HG02763 (cell line): Measurements from ENCODE around the gene DOK3.

Experiments
- ATAC-seq: cut with Tn5 transposase; IDR thresholded peaks from one replicate; pipeline ENCODE4 v1.9.1; 2021; ENCODE audit warnings: mild to moderate bottlenecking, moderate library complexity; ENCODE audit not compliant: unreplicated experiment

DOK3 gene

DNA sequence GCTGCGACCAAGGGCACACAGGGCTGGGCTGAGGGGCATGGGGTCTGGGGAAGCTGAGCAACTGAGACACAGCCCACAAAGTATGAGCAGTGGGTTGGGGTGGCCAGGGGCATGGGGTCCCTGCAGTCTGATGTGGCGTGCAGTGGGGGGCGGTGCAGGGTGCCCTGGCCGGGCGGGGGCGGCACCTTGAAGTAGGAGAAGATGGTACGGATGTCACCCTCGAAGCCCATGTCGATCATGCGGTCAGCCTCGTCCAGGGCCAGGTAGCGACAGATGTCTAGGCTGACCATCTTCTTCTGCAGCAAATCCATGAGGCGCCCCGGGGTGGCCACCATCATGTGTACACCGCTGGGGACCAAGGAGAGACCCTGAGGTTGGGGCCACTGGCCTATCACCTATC is 3.9 kb upstream of the DOK3 start:
- no peak for ATAC-seq

DNA sequence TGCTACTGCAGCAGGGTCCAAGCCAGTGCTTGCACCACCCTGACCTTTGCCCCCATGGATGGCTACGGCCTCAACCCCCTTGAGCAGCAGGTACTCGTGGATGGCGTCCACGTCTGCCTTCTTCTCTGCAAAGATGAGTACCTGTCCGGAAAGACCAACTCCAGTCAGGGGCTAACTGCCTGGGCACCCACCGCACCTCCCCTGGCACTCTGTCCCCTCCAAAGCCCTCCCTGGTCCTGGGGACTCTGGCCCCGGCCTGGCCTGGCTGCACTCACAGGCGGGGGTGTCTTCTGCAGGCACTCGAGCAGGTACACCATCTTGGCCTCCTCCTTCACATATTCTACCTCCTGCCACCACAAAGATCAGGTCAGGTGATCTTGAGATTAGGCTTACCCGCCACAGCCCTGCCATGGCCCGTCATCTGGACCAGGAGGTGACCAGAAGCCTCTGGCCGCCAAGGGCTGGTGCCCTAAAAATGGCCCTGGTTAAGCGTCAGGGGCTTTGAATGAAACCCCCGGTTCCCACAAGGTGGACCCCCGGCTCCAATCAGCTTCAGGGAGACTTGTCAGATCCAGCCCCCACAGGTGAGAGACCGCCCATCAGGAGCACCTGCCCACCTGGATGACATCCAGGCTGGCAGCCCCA is 3.2 kb upstream of the DOK3 start:
- ATAC-seq: no peak

DNA sequence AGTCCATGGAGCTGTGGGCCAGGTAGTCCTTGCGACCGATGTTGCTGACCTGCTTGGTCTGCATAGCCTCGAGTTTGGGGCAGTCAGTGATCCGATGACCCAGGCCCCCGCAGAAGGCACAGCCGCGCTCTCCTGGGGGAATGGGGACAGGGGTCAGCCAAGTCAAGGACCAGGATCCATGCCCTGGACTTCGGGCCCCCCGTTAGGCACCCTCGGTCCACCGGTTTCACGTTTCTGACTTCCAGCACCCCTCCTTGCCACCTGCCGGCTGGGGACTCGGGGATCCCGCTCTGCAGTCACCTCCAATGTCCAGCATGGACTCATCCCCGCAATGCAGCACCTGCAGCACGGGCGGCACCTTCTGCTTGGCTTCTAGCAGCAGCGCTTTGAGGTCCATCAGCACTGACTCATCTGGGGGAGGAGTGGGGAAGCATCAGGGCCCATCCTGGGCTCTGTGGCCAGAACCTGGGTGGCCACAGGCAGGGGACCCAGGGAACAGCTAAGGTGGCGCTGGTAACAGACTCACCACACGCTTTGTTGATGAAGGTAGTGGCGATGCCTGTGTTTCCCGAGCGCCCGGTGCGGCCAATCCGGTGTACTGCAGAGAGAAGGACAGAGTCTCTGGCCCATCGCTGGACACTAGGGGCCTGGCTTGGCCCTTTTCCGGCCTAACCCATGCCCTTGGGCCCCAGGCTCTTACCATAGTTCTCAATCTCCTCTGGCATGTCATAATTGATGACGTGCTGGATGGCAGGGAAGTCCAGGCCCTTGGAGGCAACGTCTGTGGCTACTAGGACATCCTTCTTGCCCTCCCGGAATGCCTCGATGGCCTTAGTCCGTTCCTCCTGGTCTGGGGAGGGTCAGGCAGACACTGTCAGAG is 2.4 kb upstream of the DOK3 start:
- no peak for ATAC-seq

DNA sequence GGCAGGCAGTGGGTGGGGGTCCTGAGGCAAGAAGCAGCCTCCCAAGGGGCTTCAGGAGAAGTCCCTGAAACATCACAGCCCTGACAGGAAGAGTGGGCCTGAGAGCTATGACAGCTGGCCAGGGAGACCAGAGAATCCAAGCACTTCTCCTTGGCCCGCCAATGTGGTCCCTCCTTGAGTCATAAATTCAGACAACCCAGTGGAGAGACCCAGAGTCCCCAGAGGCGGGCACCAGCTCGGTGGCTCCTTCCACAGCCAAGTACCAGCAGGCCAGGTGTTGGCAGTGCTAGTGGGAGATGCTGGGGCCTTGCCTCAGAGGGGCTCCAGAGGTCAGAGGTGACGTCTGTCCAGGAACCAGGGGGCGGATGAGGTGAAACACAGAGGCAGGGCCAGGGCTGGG is 1.6 kb upstream of the DOK3 start:
- ATAC-seq: no peak

DNA sequence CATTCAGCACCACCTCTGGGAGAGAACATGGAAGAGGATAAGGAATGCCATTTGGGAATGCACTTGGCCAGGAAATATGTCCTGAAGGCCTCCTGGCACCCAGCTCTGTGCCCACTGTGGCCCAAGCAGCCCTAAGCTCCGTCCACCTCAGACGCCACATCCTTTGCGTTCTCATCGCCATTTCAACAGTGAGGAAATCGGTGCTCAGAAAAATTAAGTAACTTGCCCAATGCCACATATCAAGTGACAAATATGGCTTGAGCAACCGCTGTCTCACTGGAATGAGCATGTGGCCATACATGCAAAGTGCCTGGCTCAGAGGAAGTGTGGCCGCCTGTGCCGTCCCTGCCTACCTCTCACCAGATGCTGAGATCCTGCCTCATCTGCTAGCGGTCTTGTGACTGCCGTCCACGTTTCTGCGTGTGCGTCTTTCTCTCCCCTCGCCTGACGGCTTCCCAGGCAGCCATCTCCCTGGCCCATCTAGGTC is 984 bp upstream of the DOK3 start:
- no peak for ATAC-seq

DNA sequence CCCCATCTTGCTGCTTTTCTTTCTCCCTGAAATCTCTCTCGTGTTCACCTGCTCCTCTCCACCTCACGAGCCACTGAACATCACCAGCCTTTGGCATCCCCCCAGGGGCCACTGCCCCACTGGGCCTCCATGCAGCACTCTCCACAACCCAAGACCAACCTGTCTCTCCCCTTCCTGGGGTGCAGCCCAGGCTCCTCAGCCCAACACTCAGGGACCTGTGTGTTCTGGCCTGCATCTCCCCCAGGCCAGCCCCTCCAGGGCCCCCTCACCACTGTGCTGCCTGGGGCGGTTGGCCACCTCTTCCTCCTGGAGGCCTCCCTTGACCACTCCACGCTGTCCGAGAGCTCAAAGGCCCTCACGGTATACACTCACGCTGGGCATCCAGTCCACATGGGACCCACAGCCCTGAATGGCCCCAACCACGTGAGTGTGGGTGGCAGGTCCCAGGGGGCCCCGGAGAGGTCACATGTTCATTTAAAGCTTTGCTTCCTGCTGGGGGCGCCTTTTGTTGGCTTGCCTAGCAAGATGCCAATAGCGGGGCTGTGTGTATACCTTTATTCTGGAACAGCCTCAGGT is 453 bp upstream of the DOK3 start:
- no peak for ATAC-seq

DNA sequence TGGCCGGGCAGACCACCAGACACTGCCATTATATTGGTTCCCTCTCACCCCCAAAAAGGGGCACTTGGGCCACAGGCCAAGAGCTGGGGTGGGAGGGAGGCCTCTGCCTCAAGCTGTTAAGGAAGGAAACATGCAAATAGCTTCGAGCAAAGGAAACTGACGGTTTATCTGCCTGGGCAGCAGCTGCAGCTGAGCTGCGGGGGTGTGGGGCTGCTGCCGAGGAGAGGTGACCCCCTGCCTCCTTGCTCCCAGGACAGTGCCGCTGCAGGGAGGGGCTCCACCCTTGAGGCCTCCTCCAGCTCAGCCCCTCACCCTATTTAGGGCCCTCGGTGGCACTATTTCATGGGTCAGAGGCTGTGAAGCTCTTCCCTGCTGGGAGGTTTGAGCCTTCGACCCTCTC is 789 bp downstream of the DOK3 start:
- no peak for ATAC-seq

DNA sequence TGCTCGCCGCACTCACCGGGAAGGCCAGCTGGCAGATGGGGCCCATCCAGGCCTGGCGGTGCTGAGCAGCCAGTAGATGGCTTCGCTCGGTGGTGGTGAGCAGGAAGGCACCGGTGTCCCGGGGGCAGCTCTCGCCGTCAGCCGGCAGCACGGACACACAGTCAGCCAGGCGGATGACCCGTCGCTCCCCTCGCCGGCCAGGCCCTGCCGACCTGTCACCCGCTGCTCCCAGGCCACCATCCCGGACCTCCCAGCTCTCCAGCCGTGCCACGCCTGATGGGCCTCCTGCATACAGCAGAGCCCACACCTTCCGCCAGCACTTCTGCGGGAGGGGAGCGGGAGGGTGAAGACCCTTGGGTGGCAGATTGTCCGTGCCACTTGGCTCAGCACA is 1.4 kb downstream of the DOK3 start:
- ATAC-seq: no peak

DNA sequence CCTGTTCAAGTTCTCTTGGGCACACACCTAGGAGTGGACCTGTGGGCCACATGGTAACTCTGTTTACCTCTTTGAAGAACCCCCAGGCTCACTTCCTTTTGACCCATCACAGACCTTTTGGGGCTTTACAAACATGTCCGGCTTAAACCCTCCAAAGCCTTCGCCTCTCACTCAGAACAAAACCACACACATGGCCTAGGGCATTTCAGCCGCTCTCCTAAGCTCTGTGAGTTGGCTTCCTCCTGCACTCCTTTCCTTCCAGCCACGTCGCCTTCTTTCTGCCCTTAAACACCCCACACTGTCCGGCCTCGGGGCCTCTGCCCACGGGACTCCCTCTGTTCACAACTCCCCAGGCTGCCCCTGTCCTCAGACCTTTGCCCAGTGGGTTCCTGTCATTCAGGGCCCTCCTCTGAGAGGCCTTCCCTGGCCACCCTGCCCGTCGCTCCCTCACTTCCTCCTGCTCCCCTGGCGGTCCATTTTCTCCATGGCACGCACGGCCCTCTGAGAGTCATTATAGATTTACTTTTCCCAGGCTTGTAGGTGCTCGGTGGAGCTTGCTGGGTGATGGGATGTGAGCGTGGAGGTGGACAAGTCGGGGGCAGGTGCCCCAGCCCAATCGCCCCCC is 1.9 kb downstream of the DOK3 start:
- ATAC-seq: no peak

DNA sequence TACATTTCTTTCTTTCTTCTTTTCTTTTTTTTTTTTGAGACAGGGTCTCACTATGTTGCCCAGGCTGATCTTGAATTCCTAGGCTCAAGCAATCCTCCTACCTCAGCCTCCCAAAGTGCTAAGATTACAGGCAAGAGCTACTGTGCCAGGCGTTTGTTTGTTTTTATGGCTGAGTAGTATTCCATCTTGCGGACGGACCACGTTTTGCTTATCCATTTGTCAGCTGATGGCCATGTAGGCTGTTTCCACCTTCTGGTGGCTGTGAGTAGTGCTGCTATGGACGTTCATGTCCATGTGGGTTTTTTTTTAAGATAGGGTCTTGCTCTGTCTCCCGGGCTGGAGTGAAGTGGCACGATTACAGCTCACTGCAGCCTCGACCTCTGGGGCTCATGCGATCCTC is 2.5 kb downstream of the DOK3 start:
- ATAC-seq: no peak

DNA sequence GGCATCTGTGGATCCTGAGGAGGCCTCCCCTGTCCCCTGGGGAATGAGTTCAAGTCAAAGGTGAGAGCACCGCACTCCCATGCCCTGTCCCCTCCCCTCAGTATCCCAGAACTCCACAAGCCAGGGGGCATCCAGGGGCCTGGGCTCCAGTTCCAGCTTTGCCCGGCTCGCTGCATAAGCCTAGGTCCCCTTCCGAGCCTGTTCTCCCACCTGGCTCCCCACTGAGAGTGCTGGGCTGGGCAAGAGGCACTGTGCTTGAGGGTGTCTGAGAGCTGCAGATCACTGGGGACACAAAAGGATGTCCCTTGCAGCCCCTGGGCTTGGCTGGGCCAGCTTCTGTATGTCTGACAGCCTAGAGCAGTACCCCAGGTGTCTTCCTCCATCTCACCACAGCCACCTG is 4.6 kb downstream of the DOK3 start:
- ATAC-seq: no peak

DNA sequence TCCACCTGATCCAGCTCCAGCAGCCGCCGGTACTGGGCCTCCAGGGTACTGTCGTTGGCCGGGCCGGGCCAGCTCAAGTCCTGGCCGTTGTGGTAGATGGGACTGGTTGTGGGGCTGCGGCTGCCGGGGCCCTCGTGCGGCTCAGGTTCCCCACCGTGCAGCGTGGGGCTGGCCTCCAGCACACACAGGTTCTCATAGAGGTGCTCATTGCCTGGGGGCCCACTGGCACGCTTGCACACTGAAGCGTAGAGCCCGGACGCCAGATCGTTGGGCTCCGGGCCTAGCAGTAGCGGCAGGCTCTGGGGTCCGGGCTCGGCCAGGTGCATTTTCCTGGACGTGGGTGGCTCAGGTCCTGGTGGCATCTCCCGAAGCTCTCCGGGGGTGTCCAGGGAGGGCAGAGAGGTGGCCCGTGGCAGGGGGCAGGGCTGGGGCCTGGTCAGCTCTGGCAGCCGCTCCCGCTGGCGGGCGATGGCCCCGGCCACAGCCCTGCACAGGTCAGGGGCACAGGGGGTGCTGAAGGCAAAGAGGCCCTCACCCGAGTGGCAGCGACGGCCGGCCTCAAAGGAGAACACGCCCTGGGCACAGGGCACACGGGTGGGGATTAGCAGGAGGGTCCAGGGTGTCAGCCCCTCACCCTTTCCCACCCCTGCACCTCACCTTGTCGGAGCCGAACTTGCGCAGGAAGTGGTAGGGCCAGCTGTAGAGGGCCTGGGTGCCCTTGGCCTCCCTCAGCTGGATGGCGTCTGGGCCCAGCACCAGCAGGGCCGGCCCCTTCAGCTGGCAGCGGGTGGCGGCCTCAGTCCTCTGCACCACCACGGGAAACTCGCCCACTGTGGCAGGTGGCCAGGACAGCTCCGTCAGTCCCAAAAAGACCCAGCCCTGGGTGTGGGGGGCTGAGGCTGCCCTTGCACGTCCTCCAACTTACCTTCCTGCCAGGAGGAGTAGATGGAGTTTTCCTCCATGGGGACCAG is 5.3 kb downstream of the DOK3 start:
- no peak for ATAC-seq

DNA sequence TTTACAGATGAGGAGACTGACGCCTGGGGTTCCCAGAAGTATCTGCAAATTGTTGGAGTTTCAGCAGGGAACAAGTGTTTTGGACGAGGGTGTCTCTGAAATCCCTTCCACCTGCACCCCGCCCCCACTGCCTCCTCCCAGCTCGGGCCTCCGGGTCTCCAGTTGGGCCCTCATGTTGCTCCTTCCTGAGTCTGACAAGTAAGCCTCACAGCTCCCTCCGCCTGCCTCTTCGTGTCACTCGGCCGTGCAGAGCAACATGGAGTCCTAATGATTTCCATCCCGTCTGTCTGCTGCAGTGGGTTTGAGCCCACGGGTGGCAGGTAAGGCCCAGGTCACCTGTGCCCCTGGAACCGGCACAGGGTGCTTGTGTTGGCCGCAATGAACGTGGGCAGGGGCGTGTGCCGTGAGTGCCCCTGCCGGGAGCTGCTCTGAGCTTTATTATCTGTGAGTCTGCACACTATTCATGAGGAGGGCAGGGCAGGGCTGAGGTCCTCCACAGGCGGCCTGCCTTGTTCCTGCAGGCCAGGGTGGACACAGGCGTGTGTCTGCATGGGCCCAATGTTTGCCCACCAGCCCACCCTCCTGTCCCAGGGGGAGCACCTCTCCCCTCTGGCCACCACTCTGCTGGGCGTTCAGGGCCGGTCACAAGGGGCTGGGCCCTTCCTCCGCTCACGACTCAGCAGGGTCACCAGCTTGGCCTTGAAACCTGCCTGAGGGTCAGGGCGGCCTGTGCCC is 6.1 kb downstream of the DOK3 start:
- no peak for ATAC-seq

DNA sequence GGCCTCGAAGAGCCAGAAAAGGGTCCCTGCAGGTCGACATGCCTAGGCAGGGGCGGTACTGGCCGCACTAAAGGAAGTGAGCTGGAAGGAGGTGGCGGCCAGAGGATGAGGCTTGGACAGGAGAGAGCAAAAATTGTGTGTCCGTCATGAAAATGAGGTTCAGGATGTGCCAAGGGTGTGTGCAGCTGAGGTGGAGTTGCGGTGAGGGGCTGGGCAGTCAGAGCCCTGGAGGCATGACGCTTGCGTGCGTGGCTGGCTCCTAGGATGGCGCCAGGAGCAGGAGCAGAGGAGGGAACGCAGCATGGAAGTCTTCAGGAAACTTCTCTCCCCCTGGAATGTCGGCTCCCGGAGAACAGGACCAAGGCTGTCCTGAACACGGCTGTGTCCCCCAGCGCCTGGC is 6.7 kb downstream of the DOK3 start:
- ATAC-seq: no peak

DNA sequence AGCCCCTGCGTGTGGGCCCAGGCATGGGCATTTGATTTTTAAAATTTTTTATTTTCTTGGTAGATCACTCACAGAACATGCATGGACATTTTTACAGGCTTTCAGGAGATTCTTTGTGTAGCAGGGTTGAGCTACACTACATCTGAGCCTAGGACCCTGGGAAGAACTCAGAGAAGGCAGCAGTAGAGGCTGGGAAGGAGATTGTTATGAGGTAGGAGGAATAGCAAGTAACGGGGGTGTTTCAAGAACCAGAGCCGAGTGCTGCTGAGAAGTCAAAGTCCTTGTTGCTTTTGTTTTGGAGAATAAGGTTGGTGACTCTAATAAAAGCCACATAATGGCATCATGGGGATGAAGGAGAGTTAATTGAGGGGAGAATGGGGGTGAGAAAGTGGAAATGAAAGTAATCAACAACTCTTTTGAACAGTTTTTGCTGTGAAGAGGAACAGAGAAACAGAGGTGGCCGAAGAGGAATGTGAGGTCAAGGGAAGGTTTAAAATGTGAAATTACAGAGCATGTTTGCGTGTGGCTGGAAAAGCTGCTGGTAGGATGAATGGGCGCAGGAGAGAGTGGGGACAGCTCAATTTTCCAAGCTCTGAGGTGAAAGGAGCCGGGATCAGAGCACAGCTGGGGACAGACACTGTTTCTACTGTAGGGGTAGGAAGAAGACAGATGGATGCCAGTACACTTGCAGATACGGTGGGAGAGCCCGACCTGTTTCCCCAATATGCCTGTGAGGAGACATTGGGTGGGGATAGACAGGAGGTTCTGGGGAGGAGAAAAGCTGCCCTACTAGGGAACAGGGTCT is 7.5 kb downstream of the DOK3 start:
- no peak for ATAC-seq

DNA sequence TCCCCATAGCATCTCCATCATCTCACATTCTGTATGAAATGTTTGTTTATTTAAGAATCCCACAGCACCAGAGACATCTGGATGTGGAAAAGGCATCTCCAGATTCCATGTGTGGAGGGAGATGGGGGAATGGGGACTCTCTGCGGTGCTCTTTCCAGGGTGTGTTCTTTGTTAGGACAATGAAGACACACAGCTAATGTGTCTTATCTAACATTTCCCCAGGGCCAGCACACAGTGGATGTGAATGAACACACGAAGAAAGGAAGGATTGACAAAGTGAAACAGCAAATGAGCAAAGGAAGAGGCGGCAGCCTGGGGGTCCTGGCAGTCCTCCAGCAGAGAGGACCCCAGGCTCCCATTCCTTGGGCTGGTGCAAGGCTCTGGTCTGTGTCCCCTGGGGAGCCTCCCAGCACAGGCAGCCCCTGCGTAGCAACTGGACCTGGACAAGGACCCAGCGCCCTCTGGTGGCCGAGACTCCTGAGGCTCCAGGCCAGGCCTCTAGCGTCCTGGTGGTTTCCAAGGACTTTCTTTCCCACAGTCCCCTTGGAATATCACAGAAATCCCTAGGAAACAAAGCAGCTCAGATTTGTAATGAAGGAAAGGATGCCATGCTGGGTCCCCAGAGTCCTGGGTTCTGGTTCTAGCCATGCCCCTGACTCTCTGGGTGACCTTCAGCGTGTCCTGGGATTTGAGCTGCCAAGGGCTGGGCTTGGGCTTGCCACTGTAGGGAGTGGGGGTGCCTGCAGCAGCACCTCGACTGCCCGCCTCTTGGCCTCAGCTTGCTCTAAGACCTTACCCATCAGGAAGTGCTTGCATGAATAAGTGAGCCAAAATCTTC is 8.7 kb downstream of the DOK3 start:
- ATAC-seq: no peak

DNA sequence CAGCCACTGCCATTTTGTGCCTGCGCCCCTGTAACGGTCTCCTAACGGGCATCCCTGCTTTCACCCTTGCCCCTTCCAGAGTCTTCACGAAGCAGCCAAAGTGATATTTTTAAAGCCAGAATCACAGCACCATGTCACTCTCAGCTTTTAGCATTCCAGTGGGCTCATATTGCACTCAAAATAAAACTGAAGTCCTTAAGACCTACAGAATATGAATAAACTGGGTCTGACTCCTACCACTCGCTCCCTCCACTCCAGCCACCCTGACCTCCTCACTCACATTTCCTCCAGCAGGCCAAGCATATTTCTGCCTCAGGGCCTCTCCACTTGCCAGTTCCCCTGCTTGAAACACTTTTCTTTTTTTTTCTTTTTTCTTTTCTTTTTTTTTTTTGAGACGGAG is 9.8 kb downstream of the DOK3 start:
- no peak for ATAC-seq
